Erythroblast (primary cell): Measurements from ENCODE around the gene SPP1.

Source experiments
- GATA1 ChIP-seq: IDR thresholded peaks from 2 replicates; pipeline ENCODE4 v1.6.1; 2011; ENCODE audit warnings: low read depth, mild to moderate bottlenecking, control low read depth, low read length, moderate library complexity
- POLR2A ChIP-seq: IDR thresholded peaks from 2 replicates; pipeline ENCODE4 v1.6.1; 2011; ENCODE audit warnings: mild to moderate bottlenecking, low read length

DNA sequence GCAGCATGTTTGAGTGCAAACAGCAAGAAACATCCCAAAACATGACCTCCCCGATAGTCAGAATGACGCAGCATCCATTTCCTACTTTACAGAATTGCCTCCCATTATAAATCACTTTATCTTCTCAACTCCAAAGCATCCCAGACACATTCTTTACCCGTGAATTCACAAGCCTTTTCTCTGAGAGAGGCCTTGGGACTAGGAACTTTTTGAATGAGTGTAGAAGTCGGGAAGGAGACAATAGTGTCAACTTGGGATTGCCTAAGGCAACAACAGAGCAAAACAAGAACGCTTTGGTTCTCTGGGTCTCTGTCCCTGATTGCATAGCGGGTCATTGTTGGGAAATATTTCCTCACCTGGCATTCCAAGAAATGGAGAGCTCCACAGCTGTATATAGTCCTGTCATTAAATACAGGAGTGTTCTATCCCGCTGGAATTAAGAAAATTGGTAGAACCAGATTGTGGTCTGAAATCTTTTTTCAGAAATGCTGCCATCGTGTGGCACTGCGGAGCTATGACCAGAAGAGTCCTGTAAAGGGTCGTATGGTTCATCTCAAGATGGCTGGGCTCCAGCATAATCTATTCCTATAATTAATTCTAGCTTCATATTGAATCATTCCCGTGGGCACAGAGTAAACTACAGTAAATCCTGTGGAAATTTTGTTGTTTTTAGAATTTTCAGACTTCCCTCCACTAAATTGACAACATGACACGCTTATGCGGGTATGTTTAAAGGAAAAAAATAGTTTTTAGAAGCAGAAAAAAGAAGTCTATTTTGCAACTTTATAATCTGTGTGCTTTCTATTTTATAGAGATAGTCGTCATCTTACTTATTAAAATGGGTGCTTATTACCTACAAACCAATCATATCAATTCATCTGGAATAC lies 2.0 kb upstream of the SPP1 start:
- TF ChIP-seq POLR2A: no peak
- no peak for TF ChIP-seq GATA1
